ENCODE results near the gene CTNND2.

DNA sequence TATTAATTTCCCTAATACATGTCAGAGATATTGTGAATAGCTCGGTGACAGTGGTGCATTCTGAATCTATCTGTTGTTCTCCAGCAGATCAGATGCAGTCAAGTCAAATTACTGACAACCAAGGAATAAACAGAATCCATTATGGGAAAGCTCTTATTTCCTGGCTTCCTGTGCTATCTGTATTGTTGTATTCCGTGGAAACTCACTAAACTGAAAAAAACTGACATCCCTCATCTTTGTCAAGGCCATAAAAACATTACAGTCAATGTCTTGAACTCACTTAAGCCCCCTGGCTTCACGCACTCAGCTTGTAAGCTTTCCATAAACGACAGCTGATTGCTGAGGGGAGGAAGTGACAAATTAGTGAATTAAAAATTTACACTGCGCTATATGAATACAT is 245.9 kb downstream of the CTNND2 start:
- TF ChIP-seq, protein P1, sequence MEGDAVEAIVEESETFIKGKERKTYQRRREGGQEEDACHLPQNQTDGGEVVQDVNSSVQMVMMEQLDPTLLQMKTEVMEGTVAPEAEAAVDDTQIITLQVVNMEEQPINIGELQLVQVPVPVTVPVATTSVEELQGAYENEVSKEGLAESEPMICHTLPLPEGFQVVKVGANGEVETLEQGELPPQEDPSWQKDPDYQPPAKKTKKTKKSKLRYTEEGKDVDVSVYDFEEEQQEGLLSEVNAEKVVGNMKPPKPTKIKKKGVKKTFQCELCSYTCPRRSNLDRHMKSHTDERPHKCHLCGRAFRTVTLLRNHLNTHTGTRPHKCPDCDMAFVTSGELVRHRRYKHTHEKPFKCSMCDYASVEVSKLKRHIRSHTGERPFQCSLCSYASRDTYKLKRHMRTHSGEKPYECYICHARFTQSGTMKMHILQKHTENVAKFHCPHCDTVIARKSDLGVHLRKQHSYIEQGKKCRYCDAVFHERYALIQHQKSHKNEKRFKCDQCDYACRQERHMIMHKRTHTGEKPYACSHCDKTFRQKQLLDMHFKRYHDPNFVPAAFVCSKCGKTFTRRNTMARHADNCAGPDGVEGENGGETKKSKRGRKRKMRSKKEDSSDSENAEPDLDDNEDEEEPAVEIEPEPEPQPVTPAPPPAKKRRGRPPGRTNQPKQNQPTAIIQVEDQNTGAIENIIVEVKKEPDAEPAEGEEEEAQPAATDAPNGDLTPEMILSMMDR (IDR thresholded peaks at IDR 0.05) = no peak
- no peak for TF ChIP-seq FOXJ3 (CRISPR knock-in tag; IDR thresholded peaks at IDR 0.05)

All from SK-N-SH (cell line).